ENCODE measurements around the gene MAPK8IP1. TPM values are rescaled to one million over a fixed set of nuclear protein-coding genes. Genes with fewer than 3 reads are reported as not detected.
"Not testable (repeated sequence)": the region's sequence is repeated elsewhere in the genome, so short reads cannot be mapped to it uniquely, and the experiment has no call there.

Gene MAPK8IP1
- polyA plus RNA-seq, 1 donor, result 8.6 TPM

DNA sequence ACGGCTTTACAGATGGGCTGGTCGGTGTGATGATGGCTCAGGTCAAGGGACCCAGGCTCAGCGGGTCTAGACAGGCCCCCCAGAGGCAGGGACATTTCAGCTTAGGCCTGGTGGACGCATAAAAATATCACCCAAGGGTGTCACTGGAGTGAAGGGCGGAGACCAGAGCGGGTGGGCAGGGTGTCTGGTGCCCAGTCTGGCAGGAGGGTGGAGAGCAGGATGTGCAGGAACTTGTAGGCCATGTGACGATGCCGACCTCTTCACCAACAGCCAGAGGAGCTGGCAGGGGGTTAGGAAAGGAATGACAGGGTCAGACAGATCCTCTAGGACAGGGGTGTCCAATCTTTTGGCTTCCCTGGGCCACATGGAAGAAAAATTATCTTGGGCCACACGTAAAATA lies 4.5 kb downstream of the MAPK8IP1 start:
- no peak for DNase-seq

GRCh38 chr11:45890886-45891550 lies 5.6 kb downstream of the MAPK8IP1 start:
- DNase-seq, result no peak

DNA sequence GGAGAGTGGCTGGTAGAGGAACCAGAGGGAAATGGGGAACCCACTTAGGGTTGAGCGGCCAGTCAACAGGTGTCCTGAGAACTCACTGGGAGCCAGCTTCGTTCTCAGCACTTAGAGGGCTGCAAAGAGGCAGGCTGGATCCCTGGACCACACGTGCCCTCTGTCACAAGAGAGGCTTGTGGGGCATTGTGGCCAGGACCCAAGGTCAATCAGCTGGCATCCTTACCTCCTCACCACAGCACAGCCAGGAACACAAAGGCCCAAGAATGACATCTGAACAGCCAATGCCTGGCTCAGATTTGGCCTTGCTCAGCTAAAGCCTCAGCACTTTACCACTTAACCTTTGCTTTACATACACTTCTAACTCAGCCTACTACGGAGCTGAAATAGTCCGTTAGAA lies 7.4 kb downstream of the MAPK8IP1 start:
- DNase-seq, result no peak

- DNase-seq, result no peak
Measured at GRCh38 chr11:45894555-45895247, 9.2 kb downstream of the MAPK8IP1 start.

DNA sequence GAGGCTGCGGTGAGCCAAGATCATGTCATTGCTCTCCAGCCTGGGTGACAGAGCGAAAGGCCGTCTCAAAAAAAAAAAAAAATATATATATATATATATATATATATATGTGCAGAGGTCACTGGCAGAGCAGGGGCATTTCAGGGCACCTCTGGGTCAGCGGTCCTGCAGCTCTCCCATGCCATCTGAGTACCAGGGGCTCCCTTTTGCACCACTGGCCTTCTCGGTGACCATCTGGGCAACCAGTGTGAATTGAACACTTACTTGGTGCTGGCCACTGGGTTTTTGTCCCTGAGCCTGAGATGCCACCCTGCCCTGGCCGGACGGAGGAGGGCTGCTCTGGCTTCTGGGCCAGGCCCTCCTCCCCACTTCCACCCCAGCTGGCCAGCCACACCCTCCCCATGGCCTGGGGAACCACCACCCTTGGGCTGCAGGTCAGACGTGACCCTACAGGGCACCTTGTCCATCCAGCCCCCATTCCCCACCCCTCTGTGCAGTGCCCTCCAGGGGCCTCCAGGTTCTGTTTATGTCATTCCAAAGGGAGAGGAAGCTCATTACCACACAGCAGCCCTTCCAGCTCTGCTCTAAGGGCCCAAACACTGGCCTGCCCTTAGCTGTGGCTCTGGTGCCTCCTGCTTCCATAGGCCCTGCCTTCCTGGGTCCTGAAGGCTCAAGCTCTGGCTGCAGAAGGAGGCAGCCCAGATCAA lies 10.3 kb downstream of the MAPK8IP1 start:
- DNase-seq, result no peak

DNA sequence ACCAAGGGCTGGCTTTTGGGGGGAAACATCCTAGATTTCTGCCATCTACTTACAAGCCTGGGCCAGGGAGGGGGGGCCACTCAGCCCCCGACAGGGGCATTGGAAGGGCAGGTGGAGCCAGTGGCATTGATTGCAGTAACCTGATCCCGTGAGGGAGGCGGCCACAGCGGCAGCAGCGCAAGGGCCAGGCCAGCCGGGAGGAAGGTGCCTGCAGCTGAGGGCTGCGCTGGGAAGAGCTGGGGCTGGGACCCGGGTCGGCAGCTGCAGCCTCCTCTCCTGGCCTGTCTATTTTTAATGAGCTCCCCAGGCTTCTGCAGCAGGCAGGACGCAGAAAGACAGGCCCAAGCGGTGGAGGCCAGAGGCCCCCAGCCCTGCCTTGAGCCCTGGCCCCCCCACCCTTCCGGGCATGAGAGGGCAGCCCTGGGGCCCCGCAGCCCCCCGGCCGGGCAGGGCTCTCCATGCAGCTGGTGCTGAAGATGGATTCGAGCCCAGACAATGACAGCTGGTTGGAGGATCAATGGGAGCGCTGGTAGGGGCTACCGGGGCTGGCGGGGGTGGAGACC lies 11.1 kb downstream of the MAPK8IP1 start:
- peak; percentile 77 for DNase-seq

- no peak for DNase-seq
Measured at GRCh38 chr11:45897556-45897955, 12.1 kb downstream of the MAPK8IP1 start.

DNA sequence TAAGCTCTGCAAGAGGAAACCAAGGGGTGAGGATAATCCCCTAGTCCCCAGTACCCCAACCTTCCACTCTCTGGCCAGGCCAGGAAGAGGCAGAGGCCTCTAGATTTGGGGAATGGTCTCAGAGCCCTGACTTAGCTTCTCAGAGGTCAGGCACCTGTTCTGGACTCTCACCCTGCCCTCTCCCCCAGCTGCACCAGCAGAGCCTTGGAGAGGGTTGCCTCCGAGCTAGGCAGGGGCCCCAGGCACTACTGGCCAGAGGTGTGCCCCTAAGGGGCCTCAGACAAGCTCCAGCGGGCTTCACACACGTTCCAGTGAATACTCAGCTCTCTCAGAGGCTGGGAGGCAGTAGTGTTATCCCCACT lies 13.6 kb downstream of the MAPK8IP1 start:
- DNase-seq, result no peak

DNA sequence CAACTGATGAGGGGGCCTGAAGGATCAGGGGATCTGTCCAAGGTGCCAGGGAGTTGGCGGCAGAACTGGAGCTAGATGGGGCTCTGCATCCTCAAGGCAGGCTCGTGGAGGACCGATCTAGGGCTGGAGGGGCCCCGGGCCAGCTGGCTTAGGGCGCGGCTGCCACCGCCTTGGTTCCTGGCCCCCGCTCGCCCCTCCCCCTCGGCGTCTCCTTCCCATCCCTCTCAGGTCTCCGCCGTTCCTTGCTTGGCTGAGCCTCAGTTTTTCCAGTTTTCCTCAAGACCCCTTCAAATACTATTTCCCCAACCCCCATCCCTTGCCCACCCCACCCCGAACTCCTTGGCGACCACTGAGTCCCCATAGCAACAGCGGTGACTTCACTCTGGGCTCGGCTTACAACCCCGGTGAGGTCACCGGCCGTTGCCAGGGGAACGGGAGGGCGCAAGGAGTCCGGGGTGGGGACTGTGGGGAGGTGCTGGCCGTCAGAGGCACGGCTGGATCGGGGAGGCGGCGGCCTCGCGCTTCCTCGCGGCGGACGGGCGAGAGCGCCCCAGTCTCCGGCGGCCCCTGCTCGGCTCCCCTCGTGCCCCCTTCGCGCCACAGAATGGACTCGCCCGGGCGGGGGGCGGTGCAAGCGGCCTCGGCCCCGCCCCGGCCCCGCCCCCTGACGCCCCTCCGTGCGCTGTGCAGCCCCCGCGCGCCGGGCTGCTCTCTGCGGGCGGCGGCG lies 14.2 kb downstream of the MAPK8IP1 start:
- peak; percentile 88 for DNase-seq

DNA sequence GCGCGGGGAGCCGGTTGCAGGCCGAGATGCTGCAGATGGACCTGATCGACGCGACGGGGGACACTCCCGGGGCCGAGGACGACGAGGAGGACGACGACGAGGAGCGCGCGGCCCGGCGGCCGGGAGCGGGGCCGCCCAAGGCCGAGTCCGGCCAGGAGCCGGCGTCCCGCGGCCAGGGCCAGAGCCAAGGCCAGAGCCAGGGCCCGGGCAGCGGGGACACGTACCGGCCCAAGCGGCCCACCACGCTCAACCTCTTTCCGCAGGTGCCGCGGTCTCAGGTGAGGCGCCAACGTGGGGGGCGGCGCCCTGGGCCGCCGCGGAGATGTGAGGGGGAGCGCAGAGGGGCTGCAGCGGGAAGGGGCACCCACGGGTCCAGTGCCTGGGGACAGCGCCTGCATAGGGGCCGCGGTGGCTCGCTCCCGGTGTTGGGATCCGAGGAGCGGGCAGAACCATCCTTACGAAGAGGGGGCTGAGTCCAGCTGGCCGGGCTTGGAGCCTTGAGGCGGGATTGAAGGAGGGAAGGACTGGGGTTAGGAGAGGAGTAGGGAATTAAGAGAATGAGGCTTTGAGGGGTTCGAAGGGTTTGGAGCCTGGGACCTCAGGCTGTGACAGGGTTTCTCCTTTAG lies 14.8 kb downstream of the MAPK8IP1 start:
- DNase-seq, result not testable (repeated sequence)

- no peak for DNase-seq
Measured at GRCh38 chr11:45900916-45901617, 15.6 kb downstream of the MAPK8IP1 start.

DNA sequence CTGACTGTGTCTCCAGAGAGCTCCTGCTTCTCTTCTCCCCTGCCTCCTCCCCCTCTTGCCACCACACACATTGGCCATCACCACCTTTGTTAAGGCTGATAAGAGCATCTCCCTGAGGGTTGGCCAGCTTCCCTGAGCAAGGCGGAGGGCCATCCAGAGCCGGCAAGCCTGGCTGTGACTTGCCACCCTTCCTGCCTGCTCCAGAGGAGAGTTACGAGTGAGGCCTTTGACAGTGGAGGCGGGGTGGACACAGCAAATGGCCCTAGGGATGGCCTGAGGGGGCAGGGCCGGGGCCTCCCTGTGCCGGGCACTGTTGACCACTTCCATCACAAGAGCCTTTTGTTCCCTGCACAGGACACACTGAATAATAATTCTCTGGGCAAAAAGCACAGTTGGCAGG lies 16.2 kb downstream of the MAPK8IP1 start:
- no peak for DNase-seq

DNA sequence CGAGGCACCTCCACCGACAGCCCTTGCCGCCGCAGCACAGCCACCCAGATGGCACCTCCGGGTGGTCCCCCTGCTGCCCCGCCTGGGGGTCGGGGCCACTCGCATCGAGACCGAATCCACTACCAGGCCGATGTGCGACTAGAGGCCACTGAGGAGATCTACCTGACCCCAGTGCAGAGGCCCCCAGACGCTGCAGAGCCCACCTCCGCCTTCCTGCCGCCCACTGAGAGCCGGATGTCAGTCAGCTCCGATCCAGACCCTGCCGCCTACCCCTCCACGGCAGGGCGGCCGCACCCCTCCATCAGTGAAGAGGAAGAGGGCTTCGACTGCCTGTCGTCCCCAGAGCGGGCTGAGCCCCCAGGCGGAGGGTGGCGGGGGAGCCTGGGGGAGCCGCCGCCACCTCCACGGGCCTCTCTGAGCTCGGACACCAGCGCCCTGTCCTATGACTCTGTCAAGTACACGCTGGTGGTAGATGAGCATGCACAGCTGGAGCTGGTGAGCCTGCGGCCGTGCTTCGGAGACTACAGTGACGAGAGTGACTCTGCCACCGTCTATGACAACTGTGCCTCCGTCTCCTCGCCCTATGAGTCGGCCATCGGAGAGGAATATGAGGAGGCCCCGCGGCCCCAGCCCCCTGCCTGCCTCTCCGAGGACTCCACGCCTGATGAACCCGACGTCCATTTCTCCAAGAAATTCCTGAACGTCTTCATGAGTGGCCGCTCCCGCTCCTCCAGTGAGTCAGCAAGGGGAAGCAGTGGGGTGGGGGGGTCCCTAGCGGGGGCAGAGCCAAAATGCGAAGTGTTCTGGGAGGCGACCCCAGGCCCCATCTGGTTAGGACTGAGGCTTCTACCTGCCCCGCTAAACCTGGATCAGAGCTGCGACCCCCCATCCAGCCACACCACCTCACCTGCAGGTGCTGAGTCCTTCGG lies 17.3 kb downstream of the MAPK8IP1 start:
- no peak for DNase-seq

GRCh38 chr11:45904309-45904915 lies 19.0 kb downstream of the MAPK8IP1 start:
- no peak for DNase-seq

DNA sequence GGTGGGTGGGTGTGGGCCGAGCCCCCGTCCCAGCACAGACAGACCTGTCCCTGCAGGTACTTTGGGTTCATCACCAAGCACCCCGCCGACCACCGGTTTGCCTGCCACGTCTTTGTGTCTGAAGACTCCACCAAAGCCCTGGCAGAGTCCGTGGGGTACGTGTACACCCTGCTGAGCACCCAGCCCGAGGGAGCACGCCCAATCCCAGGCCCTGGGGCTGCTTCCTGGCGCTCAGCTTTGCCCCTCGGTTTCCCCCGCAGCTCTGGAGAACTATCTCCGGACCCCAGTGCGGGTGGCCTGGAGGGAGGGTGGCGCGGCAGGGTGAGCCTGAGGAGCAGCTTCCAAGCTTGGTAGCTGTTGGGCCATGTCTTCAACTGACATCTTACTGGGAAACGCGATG lies 19.6 kb downstream of the MAPK8IP1 start:
- DNase-seq, result no peak

GRCh38 chr11:45905576-45905975 lies 20.1 kb downstream of the MAPK8IP1 start:
- DNase-seq, result not testable (repeated sequence)

DNA sequence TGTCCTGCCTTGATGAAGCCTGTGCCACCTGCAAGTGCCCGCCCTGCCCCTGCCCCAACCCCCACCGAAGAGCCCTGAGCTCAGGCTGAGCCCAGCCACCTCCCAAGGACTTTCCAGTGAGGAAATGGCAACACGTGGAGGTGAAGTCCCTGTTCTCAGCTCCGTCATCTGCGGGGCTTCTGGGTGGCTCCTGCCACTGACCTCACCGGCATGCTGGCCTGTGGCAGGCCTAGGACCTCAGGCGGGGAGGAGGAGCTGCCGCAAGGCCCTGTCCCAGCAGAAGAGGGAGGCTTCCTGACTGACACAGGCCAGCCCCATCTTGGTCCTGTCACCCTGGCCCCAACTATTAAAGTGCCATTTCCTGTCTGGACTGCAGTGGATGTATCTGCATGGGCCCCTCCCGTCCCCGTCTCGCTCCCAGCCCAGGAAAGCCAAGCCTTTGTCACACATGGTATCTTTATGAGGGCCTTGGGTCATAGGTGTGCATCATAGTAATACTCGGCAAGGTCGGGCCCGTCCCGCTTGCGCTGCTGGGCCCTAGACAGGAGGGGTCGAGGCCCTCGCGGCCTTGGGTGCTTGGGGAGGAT lies 20.7 kb downstream of the MAPK8IP1 start:
- no peak for DNase-seq

DNA sequence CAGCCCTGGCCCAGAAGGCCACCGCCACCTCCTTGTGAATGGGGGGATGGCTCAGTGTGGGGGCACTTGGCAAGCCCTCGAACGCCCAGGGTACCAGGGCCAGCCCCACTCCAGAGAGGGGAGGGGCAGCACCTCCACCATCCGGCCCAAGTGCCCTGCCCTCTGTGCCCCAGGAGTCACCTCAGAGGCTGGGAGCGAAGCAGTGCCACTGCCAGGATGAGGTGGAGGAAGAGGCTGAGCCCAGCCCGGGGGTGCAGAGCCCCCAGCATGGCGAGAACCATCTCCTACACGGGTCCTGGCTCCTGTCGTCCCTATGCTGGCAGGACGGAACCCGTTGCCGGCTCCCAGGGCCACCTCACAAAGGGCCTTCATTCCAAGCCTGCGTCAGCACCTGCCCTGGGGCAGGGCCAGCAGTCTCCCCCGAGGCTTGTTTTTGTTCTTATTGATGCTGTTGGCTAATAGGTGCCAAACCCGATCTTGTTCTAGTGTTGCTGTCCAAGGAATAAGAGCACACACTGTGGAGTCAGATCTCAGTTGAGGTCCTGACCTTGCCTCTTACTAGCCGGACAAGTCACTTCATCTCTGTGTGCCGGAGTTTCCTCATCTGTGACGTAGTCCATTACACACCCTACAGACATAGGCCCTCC lies 21.6 kb downstream of the MAPK8IP1 start, which contains the start of gene FREY1:
Gene FREY1 (minus strand): TSS at position 307 of the 647 bp plus-strand sequence. CDS start 26 bp downstream, at position 281.
- DNase-seq, result no peak

All from left kidney (tissue), 2 donors.